Measurements from ENCODE around the gene SSH2.
"Not testable (repeated sequence)": the region's sequence is repeated elsewhere in the genome, so short reads cannot be mapped to it uniquely, and the experiment has no call there.

The SSH2 gene

DNA sequence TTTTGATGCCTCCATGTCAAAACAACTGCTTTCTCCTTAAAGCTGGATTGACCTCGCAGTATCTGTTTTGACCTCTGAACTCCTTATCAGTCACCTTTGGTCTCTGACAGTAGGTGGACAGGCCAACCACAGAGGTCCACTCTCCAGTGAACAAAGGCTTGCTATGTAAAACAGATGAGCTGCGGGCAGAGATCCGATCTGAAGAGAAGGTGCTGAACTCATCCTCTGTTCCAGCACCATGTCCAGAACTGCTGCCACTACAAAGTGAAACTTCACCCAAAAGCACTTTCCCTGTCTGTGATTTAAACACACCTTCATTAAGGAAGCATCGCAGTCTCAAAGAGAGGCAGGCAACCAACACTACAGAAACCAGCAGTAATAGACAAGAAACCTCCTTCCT lies 190.0 kb downstream of the SSH2 start:
- DNase-seq (ENCODE audit: low read depth): no peak

DNA sequence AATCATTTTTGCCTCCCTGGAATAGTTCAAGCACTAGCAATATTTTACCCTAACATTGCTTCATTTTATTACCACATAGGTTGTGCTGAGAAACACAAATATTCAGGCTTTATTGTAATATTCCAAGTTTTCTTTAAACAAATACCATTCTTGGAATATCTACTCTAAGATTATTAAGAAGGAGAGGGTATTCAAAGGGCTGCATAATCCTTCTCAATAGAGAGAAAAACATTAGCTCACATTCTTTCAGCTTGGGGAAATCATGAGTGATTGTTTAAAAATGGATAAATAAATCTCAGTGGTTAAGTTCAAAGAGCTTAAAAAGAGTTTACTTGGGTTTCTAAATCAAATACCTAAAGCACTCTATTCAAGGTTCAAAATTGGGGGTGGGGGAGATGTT lies 195.4 kb downstream of the SSH2 start:
- DNase-seq (ENCODE audit: low read depth): no peak

- DNase-seq (ENCODE audit: low read depth): no peak
These were observed 196.9 kb downstream of the SSH2 start for GRCh38 chr17:29733166-29733565.

DNA sequence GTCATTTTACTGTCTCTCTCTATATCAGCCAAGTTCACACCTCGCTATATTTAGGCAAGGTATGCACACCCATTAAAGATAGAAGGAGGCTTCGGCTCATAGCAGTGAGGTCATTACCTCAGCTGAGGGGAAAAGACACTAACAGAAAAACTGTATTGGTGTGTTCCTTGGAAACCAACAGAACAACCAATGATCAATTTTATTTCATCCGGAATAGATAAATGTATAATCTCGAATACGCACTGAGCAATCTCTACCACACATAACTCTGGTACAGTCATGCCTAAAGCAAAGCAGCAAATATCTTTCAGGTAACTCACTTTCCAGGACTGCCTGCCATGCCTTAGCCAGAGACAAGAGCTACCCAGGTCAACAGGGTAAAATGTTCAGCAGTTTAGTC lies 197.4 kb downstream of the SSH2 start:
- DNase-seq (ENCODE audit: low read depth): no peak

GRCh38 chr17:29732209-29732608 lies 197.8 kb downstream of the SSH2 start:
- DNase-seq (ENCODE audit: low read depth): no peak

GRCh38 chr17:29731589-29731929 lies 198.5 kb downstream of the SSH2 start:
- DNase-seq (ENCODE audit: low read depth): no peak

- no peak for DNase-seq (ENCODE audit: low read depth)
These were observed 201.5 kb downstream of the SSH2 start for GRCh38 chr17:29728490-29728889.

DNA sequence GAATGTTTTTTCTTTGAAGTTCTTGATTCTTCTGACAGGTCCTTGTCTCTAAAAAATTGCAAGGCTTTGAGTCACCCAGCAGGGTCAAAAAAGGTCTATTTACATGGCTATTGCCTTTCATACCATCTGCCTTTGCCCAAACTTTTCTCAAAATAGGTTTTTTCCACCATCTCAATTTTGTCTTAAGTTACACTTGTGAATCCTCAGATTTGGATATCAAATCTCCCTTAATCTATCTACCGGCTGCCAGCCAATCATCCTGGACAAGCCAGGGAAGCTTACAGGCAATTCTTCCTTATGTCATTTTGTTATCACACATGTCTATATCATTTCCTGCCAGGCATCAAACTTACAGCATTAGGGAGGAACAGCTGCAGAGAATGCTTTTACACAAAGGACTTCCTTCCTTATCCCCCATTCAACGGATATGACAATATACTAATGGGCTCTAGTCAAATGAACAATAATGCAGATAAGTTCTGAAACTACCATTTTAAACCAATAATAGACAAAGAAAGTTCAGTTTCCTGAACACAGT lies 203.2 kb downstream of the SSH2 start:
- DNase-seq (ENCODE audit: low read depth): no peak

- not testable (repeated sequence) for DNase-seq (ENCODE audit: low read depth)
These were observed 204.6 kb downstream of the SSH2 start for GRCh38 chr17:29725408-29725807.

DNA sequence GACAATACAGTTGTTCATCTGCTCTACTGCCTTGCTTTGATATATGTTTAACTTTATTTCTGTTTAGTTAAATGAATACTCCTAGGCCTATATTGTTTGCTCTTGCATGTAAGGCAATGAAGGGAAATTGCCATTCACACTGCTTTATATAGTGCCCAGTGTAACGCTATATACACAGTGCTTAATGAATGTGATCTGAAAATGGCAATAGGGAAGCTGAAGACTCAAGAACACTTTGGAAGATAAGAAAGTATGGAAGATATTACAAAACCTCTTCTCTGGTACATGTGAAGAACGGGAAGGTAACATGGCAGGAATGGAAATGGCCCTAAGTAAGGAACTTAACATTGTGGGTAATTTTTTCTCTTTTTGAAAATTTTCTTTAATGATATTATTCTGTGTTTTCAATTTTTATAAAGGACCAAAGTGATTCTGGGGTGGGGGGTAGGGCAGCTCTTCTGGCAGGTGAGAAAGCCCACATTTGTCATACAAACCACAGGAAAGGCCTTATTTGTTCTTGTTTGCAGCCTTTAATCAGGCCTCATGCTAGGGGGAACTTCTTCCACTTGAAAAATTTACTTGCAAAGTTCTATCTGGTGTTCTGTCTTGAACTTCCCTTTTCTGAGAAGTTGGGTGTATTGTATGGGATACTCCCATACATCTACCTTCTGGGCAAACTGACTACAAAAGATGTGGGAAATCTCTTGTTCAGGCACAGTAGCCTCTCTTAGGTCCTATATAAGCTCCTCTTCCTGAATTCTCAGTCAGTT lies 206.6 kb downstream of the SSH2 start:
- no peak for DNase-seq (ENCODE audit: low read depth)

GRCh38 chr17:29722411-29723198 lies 207.4 kb downstream of the SSH2 start:
- no peak for DNase-seq (ENCODE audit: low read depth)

GRCh38 chr17:29720551-29720950 lies 209.5 kb downstream of the SSH2 start:
- DNase-seq (ENCODE audit: low read depth): no peak

GRCh38 chr17:29719469-29719868 lies 210.6 kb downstream of the SSH2 start:
- no peak for DNase-seq (ENCODE audit: low read depth)

DNA sequence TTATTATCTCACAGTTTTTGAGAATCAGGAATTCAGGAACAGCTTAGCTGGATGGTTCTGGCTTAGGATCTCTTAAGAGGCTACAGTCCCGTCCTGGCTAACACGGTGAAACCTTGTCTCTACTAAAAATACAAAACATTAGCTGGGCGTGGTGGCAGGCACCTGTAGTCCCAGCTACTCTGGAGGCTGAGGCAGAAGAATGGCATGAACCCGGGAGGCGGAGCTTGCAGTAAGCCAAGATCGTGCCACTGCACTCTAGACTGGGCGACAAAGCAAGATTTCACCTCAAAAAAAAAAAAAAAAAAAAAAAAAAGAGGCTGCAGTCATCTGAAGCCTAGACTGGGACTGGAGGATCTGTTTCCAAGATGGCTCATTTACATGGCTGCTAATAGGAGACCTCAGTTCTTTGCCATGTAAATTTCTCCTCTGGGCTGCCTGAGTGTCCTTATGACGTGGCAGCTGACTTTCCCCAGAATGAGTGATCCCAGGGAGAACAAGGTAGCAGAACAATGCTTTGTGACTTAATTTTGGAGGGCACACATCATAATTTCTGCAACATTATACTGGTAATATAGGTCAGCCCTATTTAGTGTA lies 211.5 kb downstream of the SSH2 start:
- no peak for DNase-seq (ENCODE audit: low read depth)

DNA sequence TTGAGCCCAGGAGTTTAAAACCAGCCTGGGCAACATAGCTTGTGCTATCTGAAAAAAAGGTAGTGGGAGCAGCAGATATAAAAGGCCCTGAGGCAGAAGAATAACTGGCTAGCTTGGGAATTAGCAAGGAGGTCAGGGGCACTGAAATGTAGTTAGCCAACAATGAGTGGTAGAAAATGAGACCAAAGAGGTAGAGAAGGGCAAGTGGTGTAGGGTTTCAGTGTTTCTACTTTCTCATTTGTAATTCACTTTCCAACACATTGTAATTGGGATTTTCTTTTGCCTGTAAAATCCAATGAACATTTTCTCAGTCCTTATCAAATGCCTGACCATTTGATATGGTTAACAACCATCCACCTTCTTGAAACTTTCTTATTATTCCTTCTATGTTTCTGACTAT lies 212.2 kb downstream of the SSH2 start:
- no peak for DNase-seq (ENCODE audit: low read depth)

- no peak for DNase-seq (ENCODE audit: low read depth)
These were observed 213.5 kb downstream of the SSH2 start for GRCh38 chr17:29716566-29716965.

DNA sequence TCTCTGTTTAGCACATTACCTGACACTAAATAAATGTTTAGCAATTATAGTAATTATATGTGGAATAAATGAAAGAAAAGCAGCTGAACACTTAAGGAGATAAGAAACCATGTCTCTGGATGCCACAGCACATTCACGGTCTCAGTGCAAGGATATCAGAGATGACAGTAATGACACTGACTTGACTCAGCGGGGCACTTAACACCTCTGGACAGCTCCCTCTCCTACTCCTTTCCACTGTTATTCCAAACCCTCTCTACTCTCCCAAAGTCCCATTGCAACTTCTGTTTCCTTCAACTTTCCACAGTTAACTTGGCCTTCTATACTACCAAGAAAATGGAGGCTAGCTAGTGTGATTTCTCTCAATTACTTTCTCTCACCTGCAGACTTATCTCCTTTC lies 214.3 kb downstream of the SSH2 start:
- DNase-seq (ENCODE audit: low read depth): no peak

GRCh38 chr17:29714146-29714545 lies 215.9 kb downstream of the SSH2 start:
- no peak for DNase-seq (ENCODE audit: low read depth)

- no peak for DNase-seq (ENCODE audit: low read depth)
These were observed 216.4 kb downstream of the SSH2 start for GRCh38 chr17:29713626-29714025.

- DNase-seq (ENCODE audit: low read depth): no peak
These were observed 218.2 kb downstream of the SSH2 start for GRCh38 chr17:29711588-29712385.

GRCh38 chr17:29710891-29711418 lies 219.1 kb downstream of the SSH2 start:
- DNase-seq (ENCODE audit: low read depth): no peak

GRCh38 chr17:29710520-29710884 lies 219.5 kb downstream of the SSH2 start:
- no peak for DNase-seq (ENCODE audit: low read depth)
